ENCODE data around the gene IPCEF1. TPM values are rescaled to one million over a fixed set of nuclear protein-coding genes. Genes with fewer than 3 reads are reported as not detected.

The IPCEF1 gene
- total and polyA plus RNA-seq, 4 donors, result 0.85 to 18.1 (median 3.6) TPM

DNA sequence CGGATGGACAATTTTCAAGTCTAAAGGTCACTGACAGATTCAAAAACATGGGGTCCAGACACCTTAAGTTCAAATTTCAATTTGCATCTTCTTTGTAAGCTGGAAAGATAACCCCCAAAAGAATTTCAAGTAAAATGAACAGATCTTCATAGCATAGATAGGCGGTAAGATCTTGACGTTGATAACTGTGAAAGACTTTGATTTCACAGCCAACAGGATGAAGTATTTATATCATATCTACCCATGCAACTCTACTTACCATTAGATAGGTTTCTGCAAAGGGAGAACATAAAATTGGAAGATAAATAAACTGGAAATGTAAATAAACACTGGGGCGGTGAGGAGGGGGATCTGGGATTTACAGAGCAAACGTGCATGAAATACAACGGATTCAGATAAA lies 137.8 kb downstream of the IPCEF1 start:
- H3K27ac ChIP-seq (ENCODE audit: low read depth in 1 of 2, low read length in 1 of 2), result no peak overlapping the region
- ATAC-seq (ENCODE audit: insufficient read depth, low FRiP score), result no peak
- 72 to 76% methylated on average over 6 of the region's 6 CpGs for WGBS, 2 donors
- H3K27me3 ChIP-seq (ENCODE audit: control insufficient read depth in 3 of 3, insufficient read depth in 3 of 3, low read length in 2 of 3), result no peaks in the 10 kb centered on the region
- H3K36me3 ChIP-seq (ENCODE audit: control insufficient read depth in 4 of 4, insufficient read depth in 4 of 4, low read length in 4 of 4), result no peaks in the 10 kb centered on the region
- no peak for DNase-seq
- no peak overlapping the region for H3K4me3 ChIP-seq
- H3K9me3 ChIP-seq (ENCODE audit: control insufficient read depth in 4 of 4, insufficient read depth in 3 of 4, low read length in 3 of 4), result no peaks in the 10 kb centered on the region
- no peak for TF ChIP-seq CTCF (IDR thresholded peaks at IDR 0.05; ENCODE audit: control extremely low read depth, extremely low read depth)
- no peak overlapping the region for H3K9ac ChIP-seq (ENCODE audit: insufficient read depth in 1 of 2, low read length in 2 of 2)
- no peaks in the 10 kb centered on the region for H3K4me1 ChIP-seq (ENCODE audit: control insufficient read depth in 5 of 5, insufficient read depth in 5 of 5, low read length in 5 of 5)

DNA sequence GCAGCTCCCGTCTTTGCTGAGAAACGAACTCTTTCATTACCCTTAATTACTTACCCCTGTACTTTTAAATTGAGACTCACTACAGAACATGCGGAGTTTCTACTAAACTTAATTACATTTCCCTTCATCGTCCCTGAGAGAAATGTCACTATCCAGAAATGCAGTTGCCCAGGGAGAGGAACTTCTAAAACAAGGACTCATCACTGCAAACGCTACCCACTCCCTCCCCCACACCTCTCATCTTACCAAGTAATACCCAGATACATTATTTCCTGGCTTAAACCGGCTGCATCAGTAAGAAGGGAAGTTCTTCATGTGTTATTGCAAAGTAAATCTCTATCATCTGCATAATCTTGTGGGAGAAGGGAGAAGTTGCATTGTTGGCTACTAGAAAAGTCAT lies 138.3 kb downstream of the IPCEF1 start:
- H3K4me3 ChIP-seq, result no peak overlapping the region
- no peaks in the 10 kb centered on the region for H3K9me3 ChIP-seq (ENCODE audit: control insufficient read depth in 4 of 4, insufficient read depth in 3 of 4, low read length in 3 of 4)
- H3K27me3 ChIP-seq (ENCODE audit: control insufficient read depth in 3 of 3, insufficient read depth in 3 of 3, low read length in 2 of 3), result no peaks in the 10 kb centered on the region
- no peak overlapping the region for H3K27ac ChIP-seq (ENCODE audit: low read depth in 1 of 2, low read length in 1 of 2)
- TF ChIP-seq CTCF (IDR thresholded peaks at IDR 0.05; ENCODE audit: control extremely low read depth, extremely low read depth), result no peak
- H3K4me1 ChIP-seq (ENCODE audit: control insufficient read depth in 5 of 5, insufficient read depth in 5 of 5, low read length in 5 of 5), result no peaks in the 10 kb centered on the region
- peak in 1 of 3 donors; percentile 21 for DNase-seq
- no peak for ATAC-seq (ENCODE audit: insufficient read depth, low FRiP score)
- no peak overlapping the region for H3K9ac ChIP-seq (ENCODE audit: insufficient read depth in 1 of 2, low read length in 2 of 2)
- 47 to 57% methylated on average over 6 of the region's 6 CpGs for WGBS, 2 donors
- H3K36me3 ChIP-seq (ENCODE audit: control insufficient read depth in 4 of 4, insufficient read depth in 4 of 4, low read length in 4 of 4), result no peaks in the 10 kb centered on the region

- Histone ChIP-seq H3K27me3 (ENCODE audit: control insufficient read depth in 3 of 3, insufficient read depth in 3 of 3, low read length in 2 of 3) (no peaks in the 10 kb centered on the region), H3K27ac (ENCODE audit: low read depth in 1 of 2, low read length in 1 of 2) (no peak overlapping the region), H3K36me3 (ENCODE audit: control insufficient read depth in 4 of 4, insufficient read depth in 4 of 4, low read length in 4 of 4) (peaks cover 0 to 1% (median 0%) of the 10 kb centered on the region in 4 donors), H3K4me1 (ENCODE audit: control insufficient read depth in 5 of 5, insufficient read depth in 5 of 5, low read length in 5 of 5) (no peaks in the 10 kb centered on the region), H3K9ac (ENCODE audit: insufficient read depth in 1 of 2, low read length in 2 of 2) (no peak overlapping the region), H3K4me3 (no peak overlapping the region), H3K9me3 (ENCODE audit: control insufficient read depth in 4 of 4, insufficient read depth in 3 of 4, low read length in 3 of 4) (no peaks in the 10 kb centered on the region)
- no peak for TF ChIP-seq CTCF (IDR thresholded peaks at IDR 0.05; ENCODE audit: control extremely low read depth, extremely low read depth)
- DNase-seq, result no peak
- no peak for ATAC-seq (ENCODE audit: insufficient read depth, low FRiP score)
- 90 to 93% methylated on average over 3 of the region's 3 CpGs for WGBS, 2 donors
Observed at GRCh38 chr6:154213782-154214181, 142.8 kb downstream of the IPCEF1 start.

- Histone ChIP-seq H3K36me3 (ENCODE audit: control insufficient read depth in 4 of 4, insufficient read depth in 4 of 4, low read length in 4 of 4) (peaks cover 0 to 1% (median 0%) of the 10 kb centered on the region in 4 donors), H3K4me3 (no peak overlapping the region), H3K9ac (ENCODE audit: insufficient read depth in 1 of 2, low read length in 2 of 2) (no peak overlapping the region), H3K27me3 (ENCODE audit: control insufficient read depth in 3 of 3, insufficient read depth in 3 of 3, low read length in 2 of 3) (no peaks in the 10 kb centered on the region), H3K27ac (ENCODE audit: low read depth in 1 of 2, low read length in 1 of 2) (no peak overlapping the region), H3K4me1 (ENCODE audit: control insufficient read depth in 5 of 5, insufficient read depth in 5 of 5, low read length in 5 of 5) (no peaks in the 10 kb centered on the region), H3K9me3 (ENCODE audit: control insufficient read depth in 4 of 4, insufficient read depth in 3 of 4, low read length in 3 of 4) (no peaks in the 10 kb centered on the region)
- no peak for ATAC-seq (ENCODE audit: insufficient read depth, low FRiP score)
- no peak for TF ChIP-seq CTCF (IDR thresholded peaks at IDR 0.05; ENCODE audit: control extremely low read depth, extremely low read depth)
- no peak for DNase-seq
Observed at GRCh38 chr6:154210678-154211077, 145.9 kb downstream of the IPCEF1 start.
